ENCODE measurements around the gene FANCC.

The FANCC gene

DNA sequence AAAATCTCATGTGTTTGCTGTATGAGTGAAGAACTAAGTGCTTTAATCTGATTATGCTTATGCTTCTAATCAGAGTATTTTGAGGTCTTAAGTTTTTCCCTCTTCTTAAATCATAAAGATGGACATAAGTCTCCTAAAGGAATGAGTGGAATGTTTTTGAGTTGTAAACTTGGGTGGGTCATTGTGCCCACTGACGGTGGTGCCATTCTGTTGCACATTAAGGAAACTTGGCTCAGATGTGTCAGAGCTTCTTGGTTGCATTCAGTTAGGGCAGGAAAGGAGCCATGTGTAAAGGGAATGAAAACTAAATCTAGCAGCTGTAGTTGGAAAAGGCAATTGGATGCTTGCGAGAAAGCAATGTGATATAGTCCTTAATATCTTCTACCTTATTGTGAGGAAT, 256.6 kb downstream of the FANCC start:
- Histone ChIP-seq H3K9me3 (ENCODE audit: insufficient read depth, low read length) (no peaks in the 10 kb centered on the region), H3K4me1 (ENCODE audit: insufficient read depth, insufficient read length) (peaks cover 12% of the 10 kb centered on the region), H3K9ac (ENCODE audit: insufficient read length, low read depth) (no peak overlapping the region), H3K4me3 (ENCODE audit: insufficient read length, low read depth) (no peak overlapping the region), H3K27me3 (ENCODE audit: insufficient read depth, insufficient read length) (no peaks in the 10 kb centered on the region), H3K36me3 (ENCODE audit: insufficient read depth, insufficient read length, low read length) (peaks cover 35% of the 10 kb centered on the region)
- no peak for DNase-seq (ENCODE audit: low read depth, low spot score)
- TF ChIP-seq YY1 (IDR thresholded peaks at IDR 0.05; ENCODE audit: insufficient read depth, insufficient read length) (no peak), SUZ12 (IDR thresholded peaks at IDR 0.05; ENCODE audit: extremely low read depth, insufficient read depth, insufficient read length) (no peak), ZNF274 (IDR thresholded peaks at IDR 0.05; ENCODE audit: low read depth, low read length) (no peak)

DNA sequence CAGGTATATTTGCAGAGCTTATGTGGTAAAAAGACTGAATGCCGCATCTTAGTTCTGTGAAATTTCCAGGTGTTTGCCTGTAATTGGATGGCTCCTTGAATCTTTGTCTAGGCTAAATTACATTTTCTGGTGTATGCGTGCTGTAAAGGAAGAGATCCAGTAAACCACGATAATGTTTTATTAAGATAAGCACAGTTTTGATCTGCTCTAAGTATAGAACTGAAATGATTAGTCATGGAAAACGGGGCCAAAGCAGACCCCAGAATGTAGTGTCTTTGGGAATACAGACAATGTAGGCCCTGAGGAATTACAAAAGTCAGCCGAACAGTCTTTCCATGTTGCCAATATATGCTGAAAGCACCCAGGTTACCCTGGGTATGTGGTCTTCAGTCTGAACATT, 257.3 kb downstream of the FANCC start:
- H3K4me1 ChIP-seq (ENCODE audit: insufficient read depth, insufficient read length), result peaks cover 12% of the 10 kb centered on the region

DNA sequence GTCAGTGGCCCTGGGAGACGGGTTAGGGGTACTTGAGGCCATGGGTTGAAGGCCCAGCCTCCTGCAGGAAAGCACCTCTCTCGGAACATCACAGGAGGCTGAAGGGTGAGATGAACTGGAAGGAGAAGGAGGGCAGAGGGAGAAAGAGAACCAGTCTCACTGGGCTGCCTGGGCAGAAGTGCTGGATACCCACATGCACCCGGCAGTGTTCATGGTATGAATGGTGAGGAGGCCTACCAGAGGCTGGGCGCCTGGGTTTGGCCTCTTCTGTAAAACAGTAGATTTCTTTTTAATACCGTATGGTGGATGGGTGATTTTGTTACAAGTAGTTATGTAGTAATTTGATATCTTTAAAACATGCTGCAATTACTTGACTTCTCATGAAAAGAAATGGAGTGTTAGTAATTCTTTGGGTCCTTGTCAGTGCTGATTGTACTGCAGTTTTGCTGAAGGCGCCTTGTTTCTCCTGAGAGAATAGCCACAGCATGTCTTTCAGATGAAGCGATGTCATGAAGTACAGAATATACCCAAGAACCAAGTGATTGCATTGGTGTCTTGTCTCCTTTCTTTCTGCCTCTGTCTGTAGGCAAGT, 258.6 kb downstream of the FANCC start:
- Histone ChIP-seq H3K9me3 (ENCODE audit: insufficient read depth, low read length) (no peaks in the 10 kb centered on the region), H3K4me3 (ENCODE audit: insufficient read length, low read depth) (no peak overlapping the region), H3K36me3 (ENCODE audit: insufficient read depth, insufficient read length, low read length) (peaks cover 28% of the 10 kb centered on the region), H3K4me1 (ENCODE audit: insufficient read depth, insufficient read length) (peaks cover 12% of the 10 kb centered on the region), H3K27me3 (ENCODE audit: insufficient read depth, insufficient read length) (no peaks in the 10 kb centered on the region), H3K9ac (ENCODE audit: insufficient read length, low read depth) (no peak overlapping the region)
- no peak for DNase-seq (ENCODE audit: low read depth, low spot score)
- TF ChIP-seq ZNF274 (IDR thresholded peaks at IDR 0.05; ENCODE audit: low read depth, low read length) (no peak), SUZ12 (IDR thresholded peaks at IDR 0.05; ENCODE audit: extremely low read depth, insufficient read depth, insufficient read length) (no peak), YY1 (IDR thresholded peaks at IDR 0.05; ENCODE audit: insufficient read depth, insufficient read length) (no peak)

More for the DNA sequence above, 257.3 kb downstream of the FANCC start:
- Histone ChIP-seq H3K36me3 (ENCODE audit: insufficient read depth, insufficient read length, low read length) (peaks cover 30% of the 10 kb centered on the region), H3K4me3 (ENCODE audit: insufficient read length, low read depth) (no peak overlapping the region), H3K27me3 (ENCODE audit: insufficient read depth, insufficient read length) (no peaks in the 10 kb centered on the region), H3K9ac (ENCODE audit: insufficient read length, low read depth) (no peak overlapping the region), H3K9me3 (ENCODE audit: insufficient read depth, low read length) (no peaks in the 10 kb centered on the region)
- no peak for DNase-seq (ENCODE audit: low read depth, low spot score)
- TF ChIP-seq SUZ12 (IDR thresholded peaks at IDR 0.05; ENCODE audit: extremely low read depth, insufficient read depth, insufficient read length) (no peak), ZNF274 (IDR thresholded peaks at IDR 0.05; ENCODE audit: low read depth, low read length) (no peak), YY1 (IDR thresholded peaks at IDR 0.05; ENCODE audit: insufficient read depth, insufficient read length) (no peak)

DNA sequence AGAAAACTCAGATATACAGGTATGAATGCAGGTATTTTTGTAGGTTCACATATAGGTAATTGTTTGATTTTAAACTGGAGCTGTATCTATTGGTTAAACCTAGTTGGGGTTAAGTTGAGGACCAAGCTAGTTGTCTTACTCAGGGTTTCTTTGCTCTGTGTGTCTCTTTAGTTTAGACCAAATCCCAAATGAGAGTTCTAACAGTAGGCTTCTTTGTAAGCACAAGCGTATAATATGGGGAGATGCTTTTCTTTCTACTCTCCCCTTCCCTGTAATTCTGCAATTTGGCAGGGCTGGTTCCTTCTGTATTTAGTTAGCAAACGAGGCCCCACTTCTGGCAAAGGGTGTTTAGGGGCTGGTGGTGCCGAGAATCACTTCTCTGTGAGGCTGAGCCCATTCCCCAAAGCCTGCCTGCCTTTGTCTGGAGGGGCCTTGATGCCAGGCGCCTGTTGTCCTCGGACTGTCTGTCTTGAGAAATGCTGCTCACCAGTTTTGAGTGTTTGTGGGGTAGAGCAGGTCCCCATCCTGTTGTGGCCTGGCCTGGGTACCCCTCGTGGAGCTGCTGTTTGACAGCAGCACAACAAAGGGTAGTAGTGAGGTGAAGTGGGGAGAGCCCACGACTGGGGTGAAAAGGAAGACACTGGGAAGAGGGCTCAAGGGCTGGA, 259.3 kb downstream of the FANCC start:
- Histone ChIP-seq H3K27me3 (ENCODE audit: insufficient read depth, insufficient read length) (no peaks in the 10 kb centered on the region), H3K36me3 (ENCODE audit: insufficient read depth, insufficient read length, low read length) (peaks cover 23% of the 10 kb centered on the region), H3K4me1 (ENCODE audit: insufficient read depth, insufficient read length) (peaks cover 7% of the 10 kb centered on the region), H3K9me3 (ENCODE audit: insufficient read depth, low read length) (no peaks in the 10 kb centered on the region), H3K9ac (ENCODE audit: insufficient read length, low read depth) (no peak overlapping the region), H3K4me3 (ENCODE audit: insufficient read length, low read depth) (no peak overlapping the region)
- DNase-seq (ENCODE audit: low read depth, low spot score), result no peak
- no peak for TF ChIP-seq ZNF274 (IDR thresholded peaks at IDR 0.05; ENCODE audit: low read depth, low read length)
- no peak for TF ChIP-seq SUZ12 (IDR thresholded peaks at IDR 0.05; ENCODE audit: extremely low read depth, insufficient read depth, insufficient read length)
- TF ChIP-seq YY1 (IDR thresholded peaks at IDR 0.05; ENCODE audit: insufficient read depth, insufficient read length), result no peak

DNA sequence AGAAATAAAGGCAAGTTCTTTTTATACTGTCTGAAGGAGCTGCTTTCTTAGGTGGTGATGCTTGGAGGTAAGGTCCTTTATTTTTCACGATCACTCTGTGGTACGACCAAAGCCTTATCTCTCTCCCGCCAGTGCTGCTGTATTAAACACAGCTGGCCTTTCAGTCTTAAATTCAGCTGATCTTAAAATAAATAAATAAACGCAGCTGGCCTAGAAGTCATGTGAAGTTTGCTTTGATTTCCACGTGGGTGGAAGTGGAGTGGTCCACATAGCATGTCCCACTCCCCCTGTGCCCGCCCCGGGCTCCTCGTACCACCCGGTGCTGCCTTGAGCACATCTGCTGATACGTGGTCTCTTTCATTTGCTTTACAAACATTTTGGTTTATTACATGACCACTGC, 260.4 kb downstream of the FANCC start:
- H3K4me3 ChIP-seq (ENCODE audit: insufficient read length, low read depth), result no peak overlapping the region
- H3K9ac ChIP-seq (ENCODE audit: insufficient read length, low read depth), result no peak overlapping the region
- H3K4me1 ChIP-seq (ENCODE audit: insufficient read depth, insufficient read length), result peaks cover 3% of the 10 kb centered on the region
- DNase-seq (ENCODE audit: low read depth, low spot score), result no peak
- H3K9me3 ChIP-seq (ENCODE audit: insufficient read depth, low read length), result no peaks in the 10 kb centered on the region
- no peaks in the 10 kb centered on the region for H3K27me3 ChIP-seq (ENCODE audit: insufficient read depth, insufficient read length)
- TF ChIP-seq SUZ12 (IDR thresholded peaks at IDR 0.05; ENCODE audit: extremely low read depth, insufficient read depth, insufficient read length), result no peak
- no peak for TF ChIP-seq YY1 (IDR thresholded peaks at IDR 0.05; ENCODE audit: insufficient read depth, insufficient read length)
- no peak for TF ChIP-seq ZNF274 (IDR thresholded peaks at IDR 0.05; ENCODE audit: low read depth, low read length)
- peaks cover 12% of the 10 kb centered on the region for H3K36me3 ChIP-seq (ENCODE audit: insufficient read depth, insufficient read length, low read length)

DNA sequence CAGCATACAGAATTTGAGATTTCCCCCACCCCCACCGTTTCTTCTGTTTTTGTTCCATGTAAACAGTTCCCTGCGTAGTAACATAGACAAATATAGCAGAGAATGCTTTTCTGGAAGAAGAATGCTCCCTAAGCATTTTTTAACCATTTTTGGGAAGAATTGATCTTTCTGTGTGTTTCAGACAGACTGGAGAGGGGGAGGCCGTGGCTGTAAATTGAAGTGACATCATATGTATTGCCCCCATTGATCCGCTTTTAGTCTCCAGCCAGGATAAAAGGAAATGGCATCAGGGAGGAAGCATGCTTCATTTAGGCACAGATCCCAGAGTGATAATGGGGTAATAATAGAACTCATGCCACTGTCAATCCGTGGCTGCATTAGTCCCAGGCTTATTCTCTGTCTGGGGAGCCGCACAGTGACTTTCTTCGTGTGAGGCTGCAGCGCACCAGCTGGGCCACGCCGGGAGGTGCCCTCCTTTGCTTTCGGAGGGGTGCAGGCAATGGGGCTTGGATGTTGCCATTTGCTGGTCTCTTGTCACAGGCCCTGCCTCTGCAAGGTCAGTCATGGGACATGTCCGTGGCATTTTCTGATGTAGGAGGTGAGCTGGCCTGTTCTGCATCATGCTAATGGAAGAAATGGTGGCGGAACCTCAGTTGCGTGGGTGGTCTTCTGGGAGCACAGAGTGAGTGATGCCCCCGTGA, 261.5 kb downstream of the FANCC start:
- H3K9me3 ChIP-seq (ENCODE audit: insufficient read depth, low read length), result no peaks in the 10 kb centered on the region
- no peaks in the 10 kb centered on the region for H3K27me3 ChIP-seq (ENCODE audit: insufficient read depth, insufficient read length)
- peaks cover 7% of the 10 kb centered on the region for H3K36me3 ChIP-seq (ENCODE audit: insufficient read depth, insufficient read length, low read length)
- H3K4me3 ChIP-seq (ENCODE audit: insufficient read length, low read depth), result no peak overlapping the region
- no peak for DNase-seq (ENCODE audit: low read depth, low spot score)
- peaks cover 3% of the 10 kb centered on the region for H3K4me1 ChIP-seq (ENCODE audit: insufficient read depth, insufficient read length)
- TF ChIP-seq SUZ12 (IDR thresholded peaks at IDR 0.05; ENCODE audit: extremely low read depth, insufficient read depth, insufficient read length) (no peak), ZNF274 (IDR thresholded peaks at IDR 0.05; ENCODE audit: low read depth, low read length) (no peak), YY1 (IDR thresholded peaks at IDR 0.05; ENCODE audit: insufficient read depth, insufficient read length) (no peak)
- no peak overlapping the region for H3K9ac ChIP-seq (ENCODE audit: insufficient read length, low read depth)

DNA sequence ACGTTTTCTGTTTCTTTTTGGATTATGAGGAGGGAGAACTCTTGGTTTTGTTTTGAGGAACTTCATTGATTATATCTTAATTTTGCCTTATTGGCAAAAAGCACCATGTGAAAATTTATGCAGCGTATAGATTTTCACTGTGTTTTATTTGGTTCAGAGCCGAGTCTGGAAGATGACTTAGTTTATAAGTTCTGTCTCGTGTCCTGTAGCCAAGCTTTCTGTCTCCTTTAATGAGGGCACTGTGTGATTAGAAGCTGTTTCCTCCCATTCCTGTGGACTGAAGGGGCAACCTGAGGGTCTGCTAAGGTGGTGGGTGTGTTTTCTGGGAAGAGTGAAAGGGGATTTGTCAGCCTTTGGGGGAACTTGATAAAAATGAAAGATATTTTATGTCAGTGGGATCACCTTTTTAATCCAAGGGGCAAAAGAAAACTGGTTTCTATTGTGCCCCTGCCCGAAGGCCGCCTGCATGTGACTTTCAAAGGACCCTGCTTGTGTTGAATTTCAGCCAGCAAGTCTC, 262.1 kb downstream of the FANCC start:
- TF ChIP-seq ZNF274 (IDR thresholded peaks at IDR 0.05; ENCODE audit: low read depth, low read length) (no peak), SUZ12 (IDR thresholded peaks at IDR 0.05; ENCODE audit: extremely low read depth, insufficient read depth, insufficient read length) (no peak), YY1 (IDR thresholded peaks at IDR 0.05; ENCODE audit: insufficient read depth, insufficient read length) (no peak)
- H3K4me3 ChIP-seq (ENCODE audit: insufficient read length, low read depth), result no peak overlapping the region
- no peak overlapping the region for H3K9ac ChIP-seq (ENCODE audit: insufficient read length, low read depth)
- H3K9me3 ChIP-seq (ENCODE audit: insufficient read depth, low read length), result no peaks in the 10 kb centered on the region
- peaks cover 3% of the 10 kb centered on the region for H3K36me3 ChIP-seq (ENCODE audit: insufficient read depth, insufficient read length, low read length)
- H3K27me3 ChIP-seq (ENCODE audit: insufficient read depth, insufficient read length), result no peaks in the 10 kb centered on the region
- H3K4me1 ChIP-seq (ENCODE audit: insufficient read depth, insufficient read length), result peaks cover 3% of the 10 kb centered on the region
- DNase-seq (ENCODE audit: low read depth, low spot score), result no peak
